Activated CD4-positive, alpha-beta T cell treated with anti-CD3 and anti-CD28 coated beads, Interleukin-2, amount 50 U/mL, for 4 hours (primary cell): Measurements from ENCODE around the gene CD2BP2.
"Not testable (repeated sequence)": the region's sequence is repeated elsewhere in the genome, so short reads cannot be mapped to it uniquely, and the experiment has no call there.

Source experiments
- DNase-seq, 2 experiments: peaks; one replicate each; pipeline ENCODE4 v3.0.0-alpha.2; 2020

Gene CD2BP2

GRCh38 chr16:30358990-30359870 is 4.1 kb upstream of the CD2BP2 start:
- DNase-seq: no peak

GRCh38 chr16:30358577-30358936 is 3.4 kb upstream of the CD2BP2 start:
- DNase-seq: no peak

GRCh38 chr16:30357715-30358576 is 2.8 kb upstream of the CD2BP2 start:
- DNase-seq: no peak

- no peak for DNase-seq
Observed at GRCh38 chr16:30357085-30357714, 2.1 kb upstream of the CD2BP2 start.

- DNase-seq: no peak
Observed at GRCh38 chr16:30356401-30357084, 1.4 kb upstream of the CD2BP2 start.

GRCh38 chr16:30355954-30356308 is 823 bp upstream of the CD2BP2 start:
- no peak for DNase-seq

- DNase-seq: no peak
Observed at GRCh38 chr16:30354423-30355143, 525 bp downstream of the CD2BP2 start.

GRCh38 chr16:30353438-30354129 is 1.5 kb downstream of the CD2BP2 start:
- no peak for DNase-seq

- DNase-seq: no peak
Observed at GRCh38 chr16:30352488-30353401, 2.4 kb downstream of the CD2BP2 start.

GRCh38 chr16:30351586-30352419 is 3.3 kb downstream of the CD2BP2 start:
- DNase-seq: no peak

- DNase-seq: no peak
Observed at GRCh38 chr16:30351001-30351441, 4.1 kb downstream of the CD2BP2 start.

GRCh38 chr16:30350134-30350871 is 4.8 kb downstream of the CD2BP2 start:
- DNase-seq: no peak

- DNase-seq: no peak
Observed at GRCh38 chr16:30349675-30350074, 5.4 kb downstream of the CD2BP2 start.

GRCh38 chr16:30348929-30349328 is 6.2 kb downstream of the CD2BP2 start:
- DNase-seq: no peak

- DNase-seq: no peak
Observed at GRCh38 chr16:30348113-30348512, 7.0 kb downstream of the CD2BP2 start.

GRCh38 chr16:30346286-30346685 is 8.8 kb downstream of the CD2BP2 start:
- no peak for DNase-seq

- not testable (repeated sequence) for DNase-seq
Observed at GRCh38 chr16:30343491-30343820, 11.7 kb downstream of the CD2BP2 start.

GRCh38 chr16:30342751-30343490 is 12.2 kb downstream of the CD2BP2 start:
- DNase-seq: no peak
